Endothelial cell of umbilical vein (primary cell): Measurements from ENCODE around the gene KLF16. TPM values are rescaled to one million over a fixed set of nuclear protein-coding genes. Genes with fewer than 3 reads are reported as not detected.

Source experiments
- BruUV-seq: library from RNA; stranded (reverse); fragments of 400-500 nt; replicated peaks from 2 replicates; lab custom pipeline; 2021; lab: Mats Ljungman, UMichigan
- CTCF ChIA-PET: fragments of 300-600, 350-600 bp; sonication (Branson Sonifier 250); formaldehyde crosslinking; loops from one replicate; lab custom pipeline; 2021; ENCODE audit warnings: antibody characterized with exemption, inconsistent platforms; lab: Charles Lee
- POLR2A ChIA-PET: fragments of 300-600, 350-600 bp; sonication (Branson Sonifier 250); formaldehyde crosslinking; loops from one replicate; lab custom pipeline; 2021; ENCODE audit warnings: antibody characterized with exemption, inconsistent platforms; lab: Charles Lee
- DNase-seq: peaks from one replicate; pipeline ENCODE4 v3.0.0-alpha.2; 2011; ENCODE audit warnings: low read depth, low spot score
- FAIRE-seq: peaks from 2 replicates; lab custom pipeline; 2011; peaks lifted over from hg19 to GRCh38; lab: Jason Lieb, UNC
- H2AFZ ChIP-seq: 2 replicates; pipeline ENCODE4 v1.6.0; 2012; ENCODE audit warnings: low read depth, low read length, control low read depth, inconsistent platforms
- H3K27ac ChIP-seq: 2 replicates; pipeline ENCODE4 v1.5.1; 2011; ENCODE audit warnings: low read depth, mild to moderate bottlenecking, control low read depth, low read length, moderate library complexity; ENCODE audit not compliant: insufficient read depth
- H3K27me3 ChIP-seq, 2 experiments: 2 replicates each; pipeline versions ENCODE4 v1.6.0 to v1.6.1; 2011; ENCODE audit warnings: low read length in 2 of 2, mixed read lengths in 1 of 2; ENCODE audit not compliant: control insufficient read depth in 2 of 2, insufficient read depth in 2 of 2
- H3K36me3 ChIP-seq, 2 experiments: 2 replicates in 1 of 2; 3 replicates in 1 of 2; pipeline ENCODE4 v1.5.1; 2011; ENCODE audit warnings: low read length in 2 of 2, mild to moderate bottlenecking in 1 of 2, moderate library complexity in 1 of 2; ENCODE audit not compliant: control insufficient read depth in 2 of 2, insufficient read depth in 2 of 2; ENCODE audit errors: extremely low read depth in 1 of 2
- H3K4me1 ChIP-seq: 3 replicates; pipeline ENCODE4 v1.5.1; 2011; ENCODE audit warnings: mild to moderate bottlenecking, low read length; ENCODE audit not compliant: control insufficient read depth, insufficient read depth; ENCODE audit errors: extremely low read depth
- H3K4me2 ChIP-seq: 2 replicates; pipeline ENCODE4 v1.6.1; 2011; ENCODE audit warnings: low read length, control low read depth, mixed read lengths; ENCODE audit not compliant: insufficient read depth
- H3K4me3 ChIP-seq, 3 experiments: fragments of 200-600 bp in 1 of 3; sonication (generic), shearing (Covaris generic) in 1 of 3; replicated peaks in 1 of 3; 2 replicates each; pipeline ENCODE4 v1.5.1; 2011 to 2016; ENCODE audit warnings: control low read depth in 3 of 3, low read length in 3 of 3, mild to moderate bottlenecking in 2 of 3, inconsistent platforms in 1 of 3, low read depth in 1 of 3, moderate library complexity in 1 of 3; ENCODE audit not compliant: insufficient read depth in 1 of 3
- H3K79me2 ChIP-seq: 2 replicates; pipeline ENCODE4 v1.6.0; 2012; ENCODE audit warnings: low read length, inconsistent platforms; ENCODE audit not compliant: control insufficient read depth, insufficient read depth
- H3K9ac ChIP-seq: replicated peaks from 2 replicates; pipeline ENCODE3; 2011; ENCODE audit warnings: low read length, control low read depth; ENCODE audit not compliant: insufficient read depth; ENCODE audit errors: extremely low read depth
- H3K9me1 ChIP-seq: replicated peaks from 3 replicates; pipeline ENCODE4 v1.6.0; 2011; ENCODE audit warnings: mild to moderate bottlenecking, low read length; ENCODE audit not compliant: control insufficient read depth, insufficient read depth; ENCODE audit errors: extremely low read depth
- H3K9me3 ChIP-seq: replicated peaks from 2 replicates; pipeline ENCODE4 v1.5.1; 2012; ENCODE audit warnings: low read length, inconsistent platforms; ENCODE audit not compliant: control insufficient read depth, insufficient read depth
- H4K20me1 ChIP-seq: replicated peaks from 2 replicates; pipeline ENCODE3; 2011; ENCODE audit warnings: mild to moderate bottlenecking, low read length; ENCODE audit not compliant: control insufficient read depth, insufficient read depth; ENCODE audit errors: extremely low read depth
- CTCF ChIP-seq, 2 donors: IDR thresholded peaks; 1 replicate in 1 of 2; 2 replicates in 1 of 2; pipeline ENCODE4 v1.5.1; 2011; ENCODE audit warnings: low read length in 2 of 2, mild to moderate bottlenecking in 2 of 2, moderate library complexity in 2 of 2, control low read depth in 1 of 2, inconsistent platforms in 1 of 2, low read depth in 1 of 2; ENCODE audit not compliant: insufficient read depth in 1 of 2; ENCODE audit errors: extremely low read depth in 1 of 2
- EZH2 ChIP-seq: IDR thresholded peaks from 2 replicates; pipeline ENCODE4 v1.6.1; 2012; ENCODE audit warnings: borderline replicate concordance, low read depth, mild to moderate bottlenecking, moderate library complexity, low read length, inconsistent platforms; ENCODE audit not compliant: severe bottlenecking
- FOS ChIP-seq: IDR thresholded peaks from 2 replicates; pipeline ENCODE4 v1.6.1; 2011; ENCODE audit warnings: mild to moderate bottlenecking, low read length, moderate library complexity, borderline replicate concordance; ENCODE audit not compliant: insufficient read depth
- GATA2 ChIP-seq: IDR thresholded peaks from 2 replicates; pipeline ENCODE4 v1.7.0; 2011; ENCODE audit warnings: low read depth, mild to moderate bottlenecking, moderate library complexity, mixed read lengths, low read length; ENCODE audit not compliant: insufficient read length, insufficient read depth
- JUN ChIP-seq: IDR thresholded peaks from 2 replicates; pipeline ENCODE4 v1.6.1; 2011; ENCODE audit warnings: borderline replicate concordance, low read depth; ENCODE audit not compliant: insufficient read length, insufficient read depth
- MAX ChIP-seq: IDR thresholded peaks from 2 replicates; pipeline ENCODE4 v1.6.1; 2011; ENCODE audit not compliant: insufficient read depth, insufficient read length
- MYC ChIP-seq: IDR thresholded peaks from one replicate; pipeline ENCODE4 v1.6.1; 2011; ENCODE audit warnings: mild to moderate bottlenecking, low read depth, low read length
- POLR2A ChIP-seq: IDR thresholded peaks from 2 replicates; pipeline ENCODE4 v1.6.1; 2012; ENCODE audit warnings: low read depth, mild to moderate bottlenecking, control low read depth, low read length
- POLR2AphosphoS5 ChIP-seq: IDR thresholded peaks from 2 replicates; pipeline ENCODE4 v1.6.1; 2012; ENCODE audit warnings: low read depth, mild to moderate bottlenecking, control low read depth, low read length, moderate library complexity; ENCODE audit not compliant: insufficient read depth
- dilution Hi-C: fragments of 300-500 bp; cut with MboI; formaldehyde crosslinking; loops from one replicate; pipeline ENCODE4 v1.15.0; 2019; ENCODE audit warnings: low sequenced_read_pairs; ENCODE audit not compliant: extremely low pct_ligation_motif_present
- intact Hi-C: fragments of 100-400 bp; cut with micrococcal nuclease; formaldehyde crosslinking; loops from one replicate; pipeline ENCODE4 v1.10.0; 2022
- polyA plus RNA-seq, 4 experiments: library from polyadenylated mRNA; depleted of rRNA in 3 of 4; stranded (reverse) in 3 of 4; unstranded in 1 of 4; fragments of >200 nt; gene quantifications; 2 replicates each; pipeline versions ENCODE4 v1.2.1 to v1.2.3, GENCODE V29; 2011 to 2012; ENCODE audit warnings: missing spikeins in 1 of 4
- total RNA-seq: library from RNA; stranded (reverse); gene quantifications from 2 replicates; pipeline ENCODE4 v1.2.3, GENCODE V29; 2021

KLF16 gene
- total and polyA plus RNA-seq, 2 donors (not counting 3 experiments of a cell fraction or from before 2014, with no cell fraction given), result 11.6 to 36.6 TPM

- ChIA-PET POLR2A (no interaction called here), CTCF (no interaction called here)
- H3K79me2 ChIP-seq, result peaks cover 82% of the 10 kb centered on the region
- no peak overlapping the region for H3K4me3 ChIP-seq
- intact Hi-C loops, result no loop called here
- no peak overlapping the region for H3K9ac ChIP-seq
- H3K27ac ChIP-seq, result no peak overlapping the region
- H3K27me3 ChIP-seq, result no peaks in the 10 kb centered on the region
- no peak overlapping the region for H3K4me2 ChIP-seq
- H3K36me3 ChIP-seq, result peaks cover 0 to 2% of the 10 kb centered on the region in 2 experiments
- H4K20me1 ChIP-seq, result no peaks in the 10 kb centered on the region
- DNase-seq, result no peak
- BruUV-seq, result no TSS peak
- dilution Hi-C loops, result no loop called here
- H2AFZ ChIP-seq, result no peak overlapping the region
- H3K9me1 ChIP-seq, result no peaks in the 10 kb centered on the region
- H3K4me1 ChIP-seq, result peaks cover 25% of the 10 kb centered on the region
- TF ChIP-seq POLR2AphosphoS5, result no peak
- no peak for TF ChIP-seq EZH2
- TF ChIP-seq MYC, result no peak
- TF ChIP-seq CTCF (IDR thresholded peaks at IDR 0.05; ENCODE audit: extremely low read depth in 1 of 2, insufficient read depth in 1 of 2, low read depth in 1 of 2, low read length in 2 of 2), result no peak
- no peak for TF ChIP-seq POLR2A
- TF ChIP-seq JUN, result no peak
- TF ChIP-seq MAX, result no peak
- no peak for TF ChIP-seq GATA2
- TF ChIP-seq FOS, result no peak
- H3K9me3 ChIP-seq, result no peaks in the 10 kb centered on the region
- no peak for FAIRE-seq
Observed at GRCh38 chr19:1844513-1845124, 18.8 kb downstream of the KLF16 start.
